NCI-H82 treated with DMSO at 0.1 percent for 48 hours (cell line): ENCODE results near the gene RCSD1.
A peak's percentile ranks its signal among the peaks of the same experiment; 100 is the strongest.
"Not testable (repeated sequence)": the region's sequence is repeated elsewhere in the genome, so short reads cannot be mapped to it uniquely, and the experiment has no call there.

Source experiments
- DNase-seq: peaks from one replicate; lab custom pipeline; 2025; ENCODE audit not compliant: unreplicated experiment; lab: John Stamatoyannopoulos, UW

RCSD1 gene

GRCh38 chr1:167711797-167712196, 81.8 kb downstream of the RCSD1 start:
- no peak for DNase-seq

GRCh38 chr1:167713330-167714081, 83.5 kb downstream of the RCSD1 start:
- DNase-seq = no peak

- DNase-seq = peak; percentile 68
Measured at GRCh38 chr1:167714098-167714438, 84.0 kb downstream of the RCSD1 start.

GRCh38 chr1:167714439-167715156, 84.6 kb downstream of the RCSD1 start:
- DNase-seq = peak; percentile 90

GRCh38 chr1:167715157-167715999, 85.3 kb downstream of the RCSD1 start:
- DNase-seq = peak; percentile 95

- peak; percentile 53 for DNase-seq
Measured at GRCh38 chr1:167716000-167716271, 85.9 kb downstream of the RCSD1 start.

GRCh38 chr1:167717351-167717750, 87.3 kb downstream of the RCSD1 start:
- DNase-seq = no peak

- no peak for DNase-seq
Measured at GRCh38 chr1:167718914-167719691, 89.1 kb downstream of the RCSD1 start.

- DNase-seq = not testable (repeated sequence)
Measured at GRCh38 chr1:167719715-167720421, 89.8 kb downstream of the RCSD1 start.

- no peak for DNase-seq
Measured at GRCh38 chr1:167720965-167721616, 91.1 kb downstream of the RCSD1 start.

- DNase-seq = peak; percentile 80
Measured at GRCh38 chr1:167721617-167722151, 91.7 kb downstream of the RCSD1 start, which contains the start of gene MPZL1. Gene MPZL1 (plus strand): TSS chr1:167721982. CDS start chr1:167722152, 170 bp downstream.

GRCh38 chr1:167722152-167722869, 92.3 kb downstream of the RCSD1 start:
- DNase-seq = peak; percentile 36

GRCh38 chr1:167722870-167723251, 92.8 kb downstream of the RCSD1 start:
- DNase-seq = no peak

- DNase-seq = no peak
Measured at GRCh38 chr1:167723707-167724323, 93.8 kb downstream of the RCSD1 start.

GRCh38 chr1:167726008-167726407, 96.0 kb downstream of the RCSD1 start:
- DNase-seq = no peak

- DNase-seq = no peak
Measured at GRCh38 chr1:167728818-167729410, 98.9 kb downstream of the RCSD1 start.

GRCh38 chr1:167734227-167734626, 104.2 kb downstream of the RCSD1 start:
- DNase-seq = no peak

GRCh38 chr1:167734841-167735240, 104.8 kb downstream of the RCSD1 start:
- no peak for DNase-seq
